H9 (cell line): ENCODE measurements around the gene RNF208. TPM values are rescaled to one million over a fixed set of nuclear protein-coding genes. Genes with fewer than 3 reads are reported as not detected.
A peak's percentile ranks its signal among the peaks of the same experiment; 100 is the strongest.

ENCODE experiments used
- DNase-seq: peaks from one replicate; pipeline ENCODE4 v3.0.0-alpha.2; 2017
- H2AFZ ChIP-seq: one replicate; pipeline ENCODE4 v1.6.1; 2013; ENCODE audit warnings: mild to moderate bottlenecking, low read length, control low read depth, moderate library complexity
- H2AK5ac ChIP-seq: 2 replicates; pipeline ENCODE4 v1.6.1; 2013; ENCODE audit warnings: low read length, control low read depth, mixed read lengths; ENCODE audit not compliant: insufficient read length
- H2BK120ac ChIP-seq: one replicate; pipeline ENCODE4 v1.6.1; 2013; ENCODE audit warnings: low read depth, mild to moderate bottlenecking, low read length, control low read depth, inconsistent platforms; ENCODE audit not compliant: poor library complexity, severe bottlenecking
- H2BK12ac ChIP-seq: 2 replicates; pipeline ENCODE4 v1.6.1; 2013; ENCODE audit warnings: low read length, control low read depth, mixed read lengths, low read depth; ENCODE audit not compliant: insufficient read length
- H2BK15ac ChIP-seq: 2 replicates; pipeline ENCODE4 v1.6.1; 2013; ENCODE audit warnings: low read depth, low read length, control low read depth
- H2BK20ac ChIP-seq: one replicate; pipeline ENCODE4 v1.6.1; 2013; ENCODE audit warnings: low read depth, mild to moderate bottlenecking, low read length, control low read depth, inconsistent platforms; ENCODE audit not compliant: poor library complexity, severe bottlenecking
- H2BK5ac ChIP-seq: 2 replicates; pipeline ENCODE4 v1.6.1; 2013; ENCODE audit warnings: low read length, control low read depth, mixed read lengths; ENCODE audit not compliant: insufficient read length
- H3K14ac ChIP-seq: 2 replicates; pipeline ENCODE4 v1.6.1; 2013; ENCODE audit warnings: low read length, control low read depth; ENCODE audit not compliant: insufficient read depth
- H3K18ac ChIP-seq: 2 replicates; pipeline ENCODE4 v1.6.1; 2013; ENCODE audit warnings: low read depth, mild to moderate bottlenecking, mixed read lengths, low read length, control low read depth; ENCODE audit not compliant: insufficient read length
- H3K23ac ChIP-seq: 2 replicates; pipeline ENCODE4 v1.6.1; 2013; ENCODE audit warnings: low read length, control low read depth, mixed read lengths, low read depth; ENCODE audit not compliant: insufficient read length
- H3K23me2 ChIP-seq: 2 replicates; pipeline ENCODE4 v1.6.1; 2013; ENCODE audit warnings: low read depth, mild to moderate bottlenecking, mixed read lengths, low read length, control low read depth; ENCODE audit not compliant: insufficient read length, poor library complexity, severe bottlenecking
- H3K27ac ChIP-seq: 2 replicates; pipeline ENCODE4 v1.5.1; 2013; ENCODE audit warnings: low read length, control low read depth, mixed read lengths, low read depth; ENCODE audit not compliant: insufficient read length
- H3K27me3 ChIP-seq: 2 replicates; pipeline ENCODE4 v1.6.1; 2013; ENCODE audit warnings: low read length, control low read depth, inconsistent platforms; ENCODE audit not compliant: insufficient read depth
- H3K4ac ChIP-seq: 2 replicates; pipeline ENCODE4 v1.6.1; 2013; ENCODE audit warnings: low read depth, mild to moderate bottlenecking, control low read depth, inconsistent platforms, low read length, moderate library complexity
- H3K4me1 ChIP-seq: 2 replicates; pipeline ENCODE4 v1.6.1; 2013; ENCODE audit warnings: low read length, control low read depth, inconsistent platforms; ENCODE audit not compliant: insufficient read depth
- H3K4me2 ChIP-seq: 2 replicates; pipeline ENCODE4 v1.6.1; 2013; ENCODE audit warnings: low read length, control low read depth, mixed read lengths; ENCODE audit not compliant: insufficient read length, insufficient read depth
- H3K56ac ChIP-seq: 2 replicates; pipeline ENCODE4 v1.6.1; 2013; ENCODE audit warnings: low read depth, mild to moderate bottlenecking, mixed read lengths, low read length, control low read depth; ENCODE audit not compliant: insufficient read length
- H3K79me1 ChIP-seq: 2 replicates; pipeline ENCODE4 v1.6.1; 2013; ENCODE audit warnings: low read depth, mild to moderate bottlenecking, moderate library complexity, low read length, control low read depth, inconsistent platforms; ENCODE audit not compliant: insufficient read depth, poor library complexity, severe bottlenecking
- H3K79me2 ChIP-seq: 2 replicates; pipeline ENCODE4 v1.6.1; 2013; ENCODE audit warnings: low read length, control low read depth, inconsistent platforms; ENCODE audit not compliant: insufficient read depth
- H3K9ac ChIP-seq: 2 replicates; pipeline ENCODE4 v1.6.1; 2013; ENCODE audit warnings: low read length, control low read depth, mixed read lengths; ENCODE audit not compliant: insufficient read length; ENCODE audit errors: extremely low read depth
- H3K9me3 ChIP-seq: one replicate; pipeline ENCODE4 v1.6.1; 2013; ENCODE audit warnings: low read depth, low read length, inconsistent platforms; ENCODE audit not compliant: control insufficient read depth
- H3T11ph ChIP-seq: one replicate; pipeline ENCODE4 v1.6.1; 2013; ENCODE audit warnings: mild to moderate bottlenecking, low read length, control low read depth, inconsistent platforms
- H4K20me1 ChIP-seq: one replicate; pipeline ENCODE4 v1.6.1; 2013; ENCODE audit not compliant: control insufficient read depth, insufficient read length, insufficient read depth
- H4K5ac ChIP-seq: 2 replicates; pipeline ENCODE4 v1.6.1; 2013; ENCODE audit warnings: low read depth, mild to moderate bottlenecking, mixed read lengths, low read length, control low read depth; ENCODE audit not compliant: insufficient read length
- H4K8ac ChIP-seq: replicated peaks from 2 replicates; pipeline ENCODE4 v1.6.1; 2013; ENCODE audit warnings: low read length, control low read depth, mixed read lengths, low read depth; ENCODE audit not compliant: insufficient read length
- H4K91ac ChIP-seq: 2 replicates; pipeline ENCODE4 v1.6.1; 2013; ENCODE audit warnings: low read depth, mild to moderate bottlenecking, moderate library complexity, mixed read lengths, low read length, control low read depth; ENCODE audit not compliant: insufficient read length
- H3K27ac Mint-ChIP-seq, 3 experiments: 2 replicates in 2 of 3; 3 replicates in 1 of 3; pipeline ENCODE4 v1.8.0; 2020 to 2021; ENCODE audit warnings: mixed read lengths in 3 of 3, mild to moderate bottlenecking in 1 of 3, moderate library complexity in 1 of 3
- H3K27me3 Mint-ChIP-seq: 2 replicates; pipeline ENCODE4 v1.8.0; 2021; ENCODE audit warnings: low read depth, mild to moderate bottlenecking, moderate library complexity, mixed read lengths
- H3K36me3 Mint-ChIP-seq, 3 experiments: 2 replicates in 2 of 3; 3 replicates in 1 of 3; pipeline ENCODE4 v1.8.0; 2020 to 2021; ENCODE audit warnings: low read depth in 3 of 3, mixed read lengths in 3 of 3; ENCODE audit not compliant: insufficient read depth in 1 of 3
- H3K4me1 Mint-ChIP-seq, 2 experiments: 2 replicates each; pipeline ENCODE4 v1.8.0; 2020; ENCODE audit warnings: mixed read lengths in 2 of 2
- H3K4me3 Mint-ChIP-seq, 2 experiments: 2 replicates in 1 of 2; 3 replicates in 1 of 2; pipeline ENCODE4 v1.8.0; 2020 to 2021; ENCODE audit warnings: mild to moderate bottlenecking in 2 of 2, mixed read lengths in 2 of 2, moderate library complexity in 1 of 2
- H3K9me3 Mint-ChIP-seq, 2 experiments: 2 replicates in 1 of 2; 3 replicates in 1 of 2; pipeline ENCODE4 v1.8.0; 2020; ENCODE audit warnings: mild to moderate bottlenecking in 2 of 2, mixed read lengths in 2 of 2, moderate library complexity in 1 of 2
- WGBS: extraction: QIAGEN DNeasy Blood & Tissue Kit; methylation state at CpG from one replicate; pipeline ENCODE4 v1.1.7; 2013; ENCODE audit warnings: missing lambda C conversion rate, low lambda C conversion rate, mixed read lengths; ENCODE audit not compliant: insufficient read length; ENCODE audit errors: extremely low coverage; 5-methylcytosine and 5-hydroxymethylcytosine counted together
- total RNA-seq: library from RNA; stranded (reverse); gene quantifications from 2 replicates; pipeline ENCODE4 v1.2.1, GENCODE V29; 2021
- TF ChIP-seq, protein P1 (sequence below): fragments of 200-600 bp; sonication (generic); conservative IDR thresholded peaks from 3 replicates; pipeline ENCODE4 v1.8.0; 2021; ENCODE audit warnings: antibody characterized with exemption, mild to moderate bottlenecking

RNF208 gene
- total RNA-seq, 1 experiment from 2014 or later = 7.7 TPM

DNA sequence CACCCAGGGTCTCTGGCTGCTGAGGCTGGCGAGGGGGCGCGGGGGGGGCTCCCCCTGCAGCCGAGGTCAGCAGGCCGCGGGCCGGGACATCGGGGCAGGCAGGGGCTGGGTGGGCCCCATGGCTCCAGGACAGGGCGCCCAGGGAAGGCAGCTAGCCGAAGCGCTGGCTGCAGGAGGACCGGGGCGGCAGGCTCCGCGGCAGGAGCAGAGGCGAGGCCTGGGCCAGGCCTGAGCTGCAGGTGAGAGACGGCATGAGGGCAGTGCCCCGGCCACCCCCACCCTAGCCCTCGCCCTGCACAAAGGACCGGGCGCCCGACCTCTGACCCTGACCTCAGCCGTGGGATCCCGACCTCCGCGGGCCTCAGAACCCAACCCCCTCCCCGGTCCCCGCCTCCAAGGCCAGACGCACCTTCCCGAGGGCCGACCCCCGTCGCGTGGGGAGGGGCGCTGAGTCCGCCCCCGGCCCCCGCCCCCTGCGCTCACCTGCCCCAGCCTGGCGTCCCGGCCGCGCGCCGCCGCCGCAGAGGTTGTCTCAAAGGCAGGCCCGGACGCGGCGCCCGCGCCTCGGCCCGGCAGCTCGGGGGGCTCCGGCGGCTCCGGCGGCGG lies 431 bp downstream of the RNF208 start:
- H3K56ac ChIP-seq = no peak overlapping the region
- peaks cover 0 to 6% (median 0%) of the 10 kb centered on the region in 3 experiments; a peak in 1 of 7 replicates for H3K36me3 Mint-ChIP-seq
- no peak overlapping the region for H2BK20ac ChIP-seq
- no peak overlapping the region for H3K27ac Mint-ChIP-seq
- H3K23me2 ChIP-seq = peaks cover 18% of the 10 kb centered on the region
- no peaks in the 10 kb centered on the region for H3K9me3 ChIP-seq
- no peak overlapping the region for H3K4ac ChIP-seq
- no peak overlapping the region for H4K8ac ChIP-seq
- no peak overlapping the region for H4K5ac ChIP-seq
- peak overlapping the region; percentile 24 for H3K4me2 ChIP-seq
- H2BK15ac ChIP-seq = no peak overlapping the region
- no peak overlapping the region for H3T11ph ChIP-seq
- no peak overlapping the region for H3K23ac ChIP-seq
- no peak overlapping the region for H2AFZ ChIP-seq
- H4K20me1 ChIP-seq = no peaks in the 10 kb centered on the region
- peaks cover 4 to 8% of the 10 kb centered on the region in 2 experiments for H3K4me1 Mint-ChIP-seq
- H4K91ac ChIP-seq = no peak overlapping the region
- no peaks in the 10 kb centered on the region for H3K27me3 ChIP-seq
- H2BK5ac ChIP-seq = no peak overlapping the region
- no peak overlapping the region for H2AK5ac ChIP-seq
- no peaks in the 10 kb centered on the region for H3K79me1 ChIP-seq
- no peak overlapping the region for H3K18ac ChIP-seq
- WGBS = no CpG with 5 or more reads among the region's 61 CpGs
- no peak overlapping the region for H2BK120ac ChIP-seq
- no peaks in the 10 kb centered on the region for H3K27me3 Mint-ChIP-seq
- TF ChIP-seq, protein P1, sequence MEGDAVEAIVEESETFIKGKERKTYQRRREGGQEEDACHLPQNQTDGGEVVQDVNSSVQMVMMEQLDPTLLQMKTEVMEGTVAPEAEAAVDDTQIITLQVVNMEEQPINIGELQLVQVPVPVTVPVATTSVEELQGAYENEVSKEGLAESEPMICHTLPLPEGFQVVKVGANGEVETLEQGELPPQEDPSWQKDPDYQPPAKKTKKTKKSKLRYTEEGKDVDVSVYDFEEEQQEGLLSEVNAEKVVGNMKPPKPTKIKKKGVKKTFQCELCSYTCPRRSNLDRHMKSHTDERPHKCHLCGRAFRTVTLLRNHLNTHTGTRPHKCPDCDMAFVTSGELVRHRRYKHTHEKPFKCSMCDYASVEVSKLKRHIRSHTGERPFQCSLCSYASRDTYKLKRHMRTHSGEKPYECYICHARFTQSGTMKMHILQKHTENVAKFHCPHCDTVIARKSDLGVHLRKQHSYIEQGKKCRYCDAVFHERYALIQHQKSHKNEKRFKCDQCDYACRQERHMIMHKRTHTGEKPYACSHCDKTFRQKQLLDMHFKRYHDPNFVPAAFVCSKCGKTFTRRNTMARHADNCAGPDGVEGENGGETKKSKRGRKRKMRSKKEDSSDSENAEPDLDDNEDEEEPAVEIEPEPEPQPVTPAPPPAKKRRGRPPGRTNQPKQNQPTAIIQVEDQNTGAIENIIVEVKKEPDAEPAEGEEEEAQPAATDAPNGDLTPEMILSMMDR = no peak
- H3K79me2 ChIP-seq = no peaks in the 10 kb centered on the region
- peak; percentile 60 for DNase-seq
- no peak overlapping the region for H3K27ac ChIP-seq
- no peak overlapping the region for H2BK12ac ChIP-seq
- no peaks in the 10 kb centered on the region for H3K9me3 Mint-ChIP-seq
- H3K9ac ChIP-seq = no peak overlapping the region
- H3K4me3 Mint-ChIP-seq = peak overlapping the region; percentile 48 to 68; a peak in 3 of 5 replicates
- no peaks in the 10 kb centered on the region; the same call in 1 of the 2 replicates for H3K4me1 ChIP-seq
- H3K14ac ChIP-seq = peak overlapping the region; percentile 74; the same call in 1 of the 2 replicates
